T-helper 2 cell treated with Interferon-gamma antibody and Interleukin-4, amounts not matched to agents 5 μg/mL and 100 μg/mL, for 36 hours (primary cell): ENCODE data around the gene EXOSC5.

Experiments
- DNase-seq: peaks from one replicate; pipeline ENCODE4 v3.0.0; 2021; ENCODE audit warnings: low spot score
- H3K27ac Mint-ChIP-seq: one replicate; pipeline ENCODE4 v1.8.0; 2021; ENCODE audit warnings: mild to moderate bottlenecking, mixed read lengths
- H3K27me3 Mint-ChIP-seq: one replicate; pipeline ENCODE4 v1.8.0; 2021; ENCODE audit warnings: low read depth, mixed read lengths
- H3K36me3 Mint-ChIP-seq: one replicate; pipeline ENCODE4 v1.8.0; 2021; ENCODE audit warnings: low read depth, mixed read lengths
- H3K4me1 Mint-ChIP-seq: one replicate; pipeline ENCODE4 v1.8.0; 2021; ENCODE audit warnings: low read depth, mixed read lengths
- H3K4me3 Mint-ChIP-seq: one replicate; pipeline ENCODE4 v1.8.0; 2022; ENCODE audit warnings: mild to moderate bottlenecking, moderate library complexity, mixed read lengths
- H3K9me3 Mint-ChIP-seq: one replicate; pipeline ENCODE4 v1.8.0; 2021; ENCODE audit warnings: mixed read lengths

EXOSC5 gene

DNA sequence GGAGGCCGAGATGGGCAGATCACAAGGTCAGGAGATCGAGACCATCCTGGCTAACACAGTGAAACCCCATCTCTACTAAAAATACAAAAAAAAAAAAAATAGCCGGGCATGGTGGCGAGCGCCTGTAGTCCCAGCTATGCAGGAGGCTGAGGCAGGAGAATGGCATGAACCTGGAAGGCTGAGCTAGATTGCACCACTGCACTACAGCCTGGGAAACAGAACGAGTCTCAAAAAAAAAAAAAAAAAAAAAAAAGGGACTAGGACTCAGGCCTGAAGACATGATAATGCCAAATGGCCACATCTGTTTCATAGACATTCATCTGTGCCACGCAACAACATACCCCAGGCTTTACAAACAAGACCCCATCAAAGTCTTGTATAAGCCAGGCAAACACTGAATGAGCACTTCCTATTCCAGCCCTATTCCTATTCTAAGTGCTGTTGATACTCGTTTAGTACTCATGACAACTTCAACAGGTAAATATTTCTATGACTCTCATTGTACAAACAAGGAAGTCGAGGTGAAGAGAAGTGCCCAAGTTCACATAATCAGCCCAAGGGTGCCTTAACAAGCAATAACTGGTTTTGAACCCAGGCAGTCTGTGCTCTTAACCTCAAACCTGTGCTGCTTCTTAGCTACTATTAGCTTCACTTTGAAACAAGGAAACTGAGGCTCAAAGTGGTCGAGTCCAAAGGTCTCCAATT is 34.9 kb downstream of the EXOSC5 start:
- no peak for DNase-seq
- no peaks in the 10 kb centered on the region for H3K27me3 Mint-ChIP-seq
- H3K4me3 Mint-ChIP-seq = peak overlapping the region; percentile 95
- H3K36me3 Mint-ChIP-seq = peaks cover 10% of the 10 kb centered on the region
- peaks cover 36% of the 10 kb centered on the region for H3K4me1 Mint-ChIP-seq
- peak overlapping the region; percentile 98 for H3K27ac Mint-ChIP-seq
- H3K9me3 Mint-ChIP-seq = no peaks in the 10 kb centered on the region

DNA sequence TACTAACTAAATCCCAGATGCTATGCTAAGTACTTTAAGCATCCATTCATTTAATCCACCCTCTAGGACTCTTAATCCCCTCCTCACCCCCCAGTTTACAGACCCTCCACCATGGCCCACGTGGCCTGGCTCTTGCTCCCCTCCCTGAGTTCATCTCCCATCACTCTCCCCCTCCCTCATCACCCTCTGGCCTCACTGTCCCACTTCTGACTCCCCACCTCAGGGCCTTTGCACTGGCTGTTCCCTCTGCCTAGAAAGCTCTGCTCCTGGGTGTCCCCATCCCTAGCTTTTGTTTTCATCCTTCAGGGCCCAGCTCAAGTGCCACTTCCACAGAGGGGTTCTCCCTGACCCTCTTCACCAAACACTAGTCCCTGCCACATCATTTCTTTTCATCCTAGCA is 37.4 kb downstream of the EXOSC5 start:
- H3K4me3 Mint-ChIP-seq = no peak overlapping the region
- H3K27me3 Mint-ChIP-seq = no peaks in the 10 kb centered on the region
- peak overlapping the region; percentile 43 for H3K27ac Mint-ChIP-seq
- no peaks in the 10 kb centered on the region for H3K9me3 Mint-ChIP-seq
- peaks cover 51% of the 10 kb centered on the region for H3K4me1 Mint-ChIP-seq
- no peak for DNase-seq
- peaks cover 18% of the 10 kb centered on the region for H3K36me3 Mint-ChIP-seq

DNA sequence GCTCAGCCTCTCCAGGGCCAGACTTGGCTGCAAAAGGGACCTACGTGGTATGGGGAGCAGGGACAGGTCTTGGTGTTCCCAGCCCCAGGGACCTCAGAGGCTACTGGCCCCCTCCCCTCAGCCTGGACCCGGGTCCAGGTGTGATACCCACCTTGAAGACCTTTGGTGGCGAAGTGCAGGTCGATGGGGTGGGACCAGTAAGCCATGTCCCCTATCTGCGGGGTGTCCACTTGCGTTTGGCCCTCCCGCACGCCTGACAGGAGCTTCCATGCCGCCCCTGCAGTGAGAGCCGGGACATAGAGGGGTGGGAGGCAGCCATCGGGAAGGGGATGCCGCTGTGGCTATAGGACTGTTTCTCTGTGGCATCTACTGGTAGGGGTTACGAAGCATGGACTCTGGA is 39.4 kb downstream of the EXOSC5 start:
- Mint-ChIP-seq H3K27me3 (no peaks in the 10 kb centered on the region), H3K4me1 (peaks cover 40% of the 10 kb centered on the region), H3K9me3 (no peaks in the 10 kb centered on the region), H3K36me3 (peaks cover 19% of the 10 kb centered on the region), H3K4me3 (peak overlapping the region; percentile 18), H3K27ac (peak overlapping the region; percentile 79)
- DNase-seq = no peak

DNA sequence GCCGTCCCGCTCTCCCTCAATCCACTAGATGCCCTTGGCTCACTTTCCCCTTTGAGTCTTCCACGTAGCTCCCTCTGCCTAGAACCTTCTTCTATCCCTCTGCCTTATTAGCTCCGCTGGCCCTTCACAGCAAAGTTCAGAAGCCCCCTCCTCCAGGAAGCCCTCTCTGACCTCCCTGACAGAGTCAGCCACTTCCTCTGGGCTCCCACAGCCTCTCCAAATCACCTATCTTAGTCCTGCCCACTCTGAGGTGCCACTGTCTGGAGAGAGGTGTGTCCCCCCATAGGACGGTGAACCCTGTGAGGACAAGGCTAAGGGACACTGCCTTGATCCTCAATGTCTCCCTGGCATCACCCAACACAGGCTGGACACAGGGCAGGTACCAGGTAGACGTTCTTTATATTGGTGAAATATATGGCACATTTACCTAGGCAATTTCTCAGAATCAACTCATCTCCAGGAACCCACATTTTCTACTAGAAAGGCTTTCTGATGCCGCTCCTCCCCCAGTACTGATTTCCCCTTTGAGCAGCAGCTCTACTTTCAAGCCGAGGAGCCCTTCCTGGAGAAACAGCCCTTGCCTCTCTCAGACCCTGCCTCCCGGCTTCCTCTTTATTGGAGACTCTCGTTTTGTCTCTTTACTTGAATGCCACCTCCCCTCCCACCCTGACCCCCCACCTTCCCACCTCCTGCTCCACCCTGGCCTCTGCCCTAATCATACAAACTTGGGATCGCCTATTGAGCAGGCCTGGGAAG is 40.0 kb downstream of the EXOSC5 start:
- Mint-ChIP-seq H3K4me1 (peaks cover 36% of the 10 kb centered on the region), H3K4me3 (peak overlapping the region; percentile 77), H3K27me3 (no peaks in the 10 kb centered on the region), H3K27ac (peak overlapping the region; percentile 92), H3K9me3 (no peaks in the 10 kb centered on the region), H3K36me3 (peaks cover 22% of the 10 kb centered on the region)
- no peak for DNase-seq

DNA sequence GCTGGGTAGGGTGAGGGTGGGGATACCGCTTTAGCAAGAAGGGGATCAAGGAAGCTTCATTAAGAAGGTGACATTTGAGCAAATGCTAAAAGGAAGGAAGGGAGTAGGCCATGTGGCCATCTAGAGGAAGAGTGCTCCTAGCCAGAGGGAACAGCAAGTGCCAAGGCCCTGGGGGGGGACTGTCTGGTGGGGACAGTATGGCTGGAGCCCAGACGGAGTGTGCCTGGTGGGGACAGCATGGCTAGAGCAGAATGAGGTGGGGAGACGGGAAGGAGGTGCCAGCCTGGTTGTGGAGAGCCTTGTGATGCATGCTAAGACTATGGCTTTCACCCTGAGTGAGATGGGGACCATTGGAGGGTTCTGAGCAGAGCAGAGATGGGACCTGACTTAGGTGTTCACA is 41.4 kb downstream of the EXOSC5 start:
- Mint-ChIP-seq H3K9me3 (no peaks in the 10 kb centered on the region), H3K4me1 (peaks cover 38% of the 10 kb centered on the region), H3K27me3 (no peaks in the 10 kb centered on the region), H3K27ac (peak overlapping the region; percentile 59), H3K4me3 (peak overlapping the region; percentile 50), H3K36me3 (peaks cover 32% of the 10 kb centered on the region)
- no peak for DNase-seq

DNA sequence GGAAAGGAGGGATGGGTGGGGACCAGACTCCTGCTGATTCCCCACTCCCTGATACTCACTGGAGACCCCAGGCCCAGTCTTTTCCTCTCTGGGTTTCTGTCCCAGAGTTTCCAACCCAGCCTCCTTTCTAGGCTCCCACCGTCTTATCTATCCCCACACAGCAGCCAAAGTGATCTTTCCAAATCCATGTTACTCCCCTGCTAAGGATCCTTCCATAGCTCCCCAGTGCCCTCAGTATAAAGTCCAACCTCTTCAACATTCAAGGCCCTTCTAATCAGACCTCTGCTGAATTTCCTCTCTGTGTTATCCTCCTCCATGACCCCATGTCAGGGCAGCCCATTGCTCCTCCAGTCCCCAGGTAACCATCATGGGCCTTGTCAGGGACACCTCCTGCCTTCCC is 42.1 kb downstream of the EXOSC5 start:
- Mint-ChIP-seq H3K36me3 (peaks cover 36% of the 10 kb centered on the region), H3K27me3 (no peaks in the 10 kb centered on the region)

DNA sequence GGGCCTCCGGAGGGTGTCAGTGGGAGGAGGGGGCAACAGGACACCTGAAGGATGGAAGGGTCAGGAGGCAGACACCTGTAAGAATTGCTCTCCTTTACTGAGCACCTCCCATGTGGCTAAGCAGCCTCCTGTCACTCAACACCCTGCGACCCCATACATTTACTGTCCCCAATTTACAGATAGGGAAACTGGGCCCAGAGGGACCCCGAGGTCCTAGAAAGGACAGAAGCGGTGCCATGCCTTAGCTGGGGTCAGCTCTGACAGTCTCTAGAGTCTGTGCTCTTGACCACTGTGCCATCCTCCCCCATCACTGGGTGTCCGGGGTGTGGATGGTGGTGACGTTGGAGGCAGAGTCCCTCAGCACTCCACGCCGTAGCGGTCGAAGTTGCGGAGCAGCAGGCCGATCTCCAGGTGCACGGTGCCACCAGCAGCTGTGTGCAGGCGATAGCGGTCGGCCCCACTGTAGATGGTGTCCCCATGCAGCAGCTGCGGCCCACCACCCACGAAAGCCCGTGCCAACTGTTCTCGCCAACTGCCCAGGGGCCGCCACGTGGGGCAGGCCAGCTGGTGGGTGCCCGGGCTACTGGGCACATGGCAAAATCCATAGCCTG is 42.7 kb downstream of the EXOSC5 start:
- no peaks in the 10 kb centered on the region for H3K27me3 Mint-ChIP-seq
- H3K4me3 Mint-ChIP-seq = peak overlapping the region; percentile 78
- peaks cover 39% of the 10 kb centered on the region for H3K36me3 Mint-ChIP-seq
- H3K9me3 Mint-ChIP-seq = no peaks in the 10 kb centered on the region
- no peak for DNase-seq
- H3K4me1 Mint-ChIP-seq = peaks cover 46% of the 10 kb centered on the region
- peak overlapping the region; percentile 90 for H3K27ac Mint-ChIP-seq

More for the DNA sequence above, 42.1 kb downstream of the EXOSC5 start:
- Mint-ChIP-seq H3K4me1 (peaks cover 40% of the 10 kb centered on the region), H3K9me3 (no peaks in the 10 kb centered on the region), H3K27ac (peak overlapping the region; percentile 59), H3K4me3 (peak overlapping the region; percentile 52)
- DNase-seq = no peak

DNA sequence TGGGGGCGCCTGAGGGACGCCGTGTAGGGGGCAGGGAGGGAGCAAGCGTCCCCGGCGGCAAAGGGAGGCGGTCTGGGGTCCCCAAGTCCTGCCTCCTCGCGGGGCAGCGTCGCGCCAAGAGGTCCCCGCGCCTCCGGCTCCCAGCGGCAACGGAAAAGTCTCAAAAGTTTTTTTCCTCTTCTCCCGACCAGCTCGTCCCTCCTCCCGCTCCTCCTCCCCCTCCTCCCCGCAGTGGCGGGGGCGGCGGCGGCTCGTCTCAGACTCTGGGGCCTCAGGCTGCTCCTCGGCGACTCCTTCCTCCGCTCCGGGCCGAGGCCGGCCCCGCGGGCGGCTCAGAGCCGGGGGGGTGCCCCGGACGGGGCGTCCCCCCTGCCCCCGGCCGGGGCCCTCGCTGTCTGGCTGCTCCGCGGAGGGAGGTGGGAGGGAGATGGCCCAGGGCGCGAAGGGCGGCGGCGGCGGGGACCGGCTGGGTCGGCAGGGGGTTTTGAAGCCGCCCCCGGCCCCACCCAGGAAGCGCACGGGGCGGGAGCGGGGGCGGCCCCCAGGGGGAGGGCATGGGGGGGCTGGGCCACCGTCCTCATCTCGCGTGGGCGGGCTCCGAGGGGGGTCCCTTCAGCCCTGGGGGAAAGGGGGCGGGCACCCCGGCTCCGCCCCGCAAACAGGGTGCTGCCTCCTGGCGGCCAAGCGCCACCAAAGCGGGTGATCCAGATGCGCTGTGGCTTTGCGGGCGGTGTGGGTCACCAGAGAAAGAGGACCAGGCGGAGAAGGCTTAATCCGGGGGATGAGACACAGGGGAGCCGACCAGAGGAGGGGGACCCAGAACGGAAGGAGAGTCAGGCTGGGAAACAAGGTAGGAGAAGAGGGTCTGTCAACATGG is 43.5 kb downstream of the EXOSC5 start, which contains the start of gene TGFB1:
TGFB1 (minus strand) TSS at position 457 of the 877 bp plus-strand sequence. CDS start 878 bp downstream, outside the sequence.
- peak; percentile 90 for DNase-seq
- peaks cover 54% of the 10 kb centered on the region for H3K4me1 Mint-ChIP-seq
- peaks cover 45% of the 10 kb centered on the region for H3K36me3 Mint-ChIP-seq
- peak within 1 kb of the TSS; percentile 92 for H3K4me3 Mint-ChIP-seq
- no peaks in the 10 kb centered on the region for H3K27me3 Mint-ChIP-seq
- peak within 1 kb of the TSS; percentile 93 for H3K27ac Mint-ChIP-seq
- H3K9me3 Mint-ChIP-seq = peaks cover 4% of the 10 kb centered on the region

DNA sequence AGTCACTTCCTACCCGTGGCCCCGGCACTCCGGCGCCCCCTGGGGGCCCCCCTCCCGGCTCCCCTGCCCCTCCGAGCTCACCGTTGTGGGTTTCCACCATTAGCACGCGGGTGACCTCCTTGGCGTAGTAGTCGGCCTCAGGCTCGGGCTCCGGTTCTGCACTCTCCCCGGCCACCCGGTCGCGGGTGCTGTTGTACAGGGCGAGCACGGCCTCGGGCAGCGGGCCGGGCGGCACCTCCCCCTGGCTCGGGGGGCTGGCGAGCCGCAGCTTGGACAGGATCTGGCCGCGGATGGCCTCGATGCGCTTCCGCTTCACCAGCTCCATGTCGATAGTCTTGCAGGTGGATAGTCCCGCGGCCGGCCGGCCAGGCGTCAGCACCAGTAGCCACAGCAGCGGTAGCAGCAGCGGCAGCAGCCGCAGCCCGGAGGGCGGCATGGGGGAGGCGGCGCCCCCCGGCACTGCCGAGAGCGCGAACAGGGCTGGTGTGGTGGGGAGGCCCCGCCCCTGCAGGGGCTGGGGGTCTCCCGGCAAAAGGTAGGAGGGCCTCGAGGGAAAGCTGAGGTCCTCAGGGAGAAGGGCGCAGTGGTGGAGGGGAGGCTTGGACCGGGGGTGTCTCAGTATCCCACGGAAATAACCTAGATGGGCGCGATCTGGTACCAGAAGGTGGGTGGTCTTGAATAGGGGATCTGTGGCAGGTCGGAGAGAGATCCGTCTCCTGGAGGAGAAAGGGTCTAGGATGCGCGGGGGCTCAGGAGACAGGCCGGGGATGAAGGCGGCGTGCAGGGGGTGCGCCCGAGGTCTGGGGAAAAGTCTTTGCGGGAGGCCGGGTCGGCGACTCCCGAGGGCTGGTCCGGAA is 44.3 kb downstream of the EXOSC5 start:
- H3K27me3 Mint-ChIP-seq = no peaks in the 10 kb centered on the region
- H3K9me3 Mint-ChIP-seq = peaks cover 8% of the 10 kb centered on the region
- peak overlapping the region; percentile 92 for H3K4me3 Mint-ChIP-seq
- peak; percentile 79 for DNase-seq
- peaks cover 51% of the 10 kb centered on the region for H3K36me3 Mint-ChIP-seq
- peak overlapping the region; percentile 96 for H3K27ac Mint-ChIP-seq
- peaks cover 52% of the 10 kb centered on the region for H3K4me1 Mint-ChIP-seq

DNA sequence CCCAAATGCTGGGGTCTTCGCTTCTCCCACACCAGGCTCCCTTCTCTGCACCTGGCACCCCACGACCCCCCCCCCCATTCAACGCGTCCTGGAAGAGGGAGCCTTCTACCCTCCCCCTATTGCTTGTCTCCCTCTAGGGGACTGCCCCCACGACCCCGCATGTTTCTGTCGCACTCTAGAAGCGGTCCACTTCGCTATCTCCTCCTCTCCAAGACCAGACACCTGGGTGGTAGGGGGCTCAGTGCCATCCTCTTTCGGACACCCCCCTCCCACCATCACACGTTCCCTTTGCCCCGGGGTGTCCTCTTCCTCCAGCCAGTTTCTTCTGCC is 44.9 kb downstream of the EXOSC5 start:
- Mint-ChIP-seq H3K4me1 (peaks cover 46% of the 10 kb centered on the region), H3K36me3 (peaks cover 52% of the 10 kb centered on the region), H3K27ac (peak overlapping the region; percentile 96), H3K4me3 (peak overlapping the region; percentile 92), H3K9me3 (peaks cover 8% of the 10 kb centered on the region), H3K27me3 (no peaks in the 10 kb centered on the region)
- DNase-seq = no peak

DNA sequence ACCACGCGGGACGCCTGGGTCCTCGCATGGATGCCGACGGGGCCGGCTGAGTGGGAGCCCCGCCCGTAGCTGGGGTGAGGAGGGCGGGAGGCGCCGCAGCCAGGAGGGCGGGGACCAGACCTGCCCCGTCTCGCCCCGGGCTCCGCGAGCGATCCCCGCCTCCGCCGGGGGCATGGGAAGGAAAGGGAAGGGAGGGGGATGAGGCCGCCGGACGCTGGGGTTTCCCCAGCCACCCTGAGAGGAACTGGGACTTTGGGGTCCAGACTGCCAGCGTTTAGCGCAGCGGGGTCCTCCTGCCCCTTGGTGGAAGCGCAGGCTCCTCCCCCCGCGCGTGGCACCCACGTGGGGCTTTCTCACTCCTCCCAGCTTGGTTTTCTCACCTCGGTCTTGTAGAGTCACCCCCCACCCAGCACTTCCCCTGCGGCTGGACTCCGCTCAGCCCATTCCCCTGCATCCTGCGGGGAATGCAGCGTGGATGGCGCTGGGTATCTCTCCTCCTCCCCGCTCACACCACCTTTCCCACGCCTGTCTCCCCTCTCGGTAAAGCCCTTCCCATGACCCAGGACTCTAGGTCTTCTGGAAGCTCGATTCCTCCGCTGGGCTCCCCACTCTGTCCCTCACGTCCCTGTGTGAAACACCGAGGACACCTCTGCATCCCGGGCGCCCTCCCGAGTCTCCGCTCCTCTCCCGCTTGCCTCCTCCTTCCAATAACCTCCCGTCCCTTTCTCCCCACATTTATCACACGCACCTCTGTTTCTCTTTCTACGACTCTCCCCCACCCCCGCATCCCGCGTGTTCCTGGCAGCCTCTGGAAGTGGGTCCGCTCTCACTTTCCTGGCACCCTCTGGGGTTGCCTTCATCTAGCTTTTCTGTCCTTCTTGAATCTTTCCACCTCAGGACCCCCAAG is 45.6 kb downstream of the EXOSC5 start:
- peak overlapping the region; percentile 92 for H3K4me3 Mint-ChIP-seq
- H3K27ac Mint-ChIP-seq = peak overlapping the region; percentile 96
- H3K4me1 Mint-ChIP-seq = peaks cover 40% of the 10 kb centered on the region
- H3K36me3 Mint-ChIP-seq = peaks cover 49% of the 10 kb centered on the region
- no peaks in the 10 kb centered on the region for H3K27me3 Mint-ChIP-seq
- DNase-seq = peak; percentile 80
- peaks cover 8% of the 10 kb centered on the region for H3K9me3 Mint-ChIP-seq

DNA sequence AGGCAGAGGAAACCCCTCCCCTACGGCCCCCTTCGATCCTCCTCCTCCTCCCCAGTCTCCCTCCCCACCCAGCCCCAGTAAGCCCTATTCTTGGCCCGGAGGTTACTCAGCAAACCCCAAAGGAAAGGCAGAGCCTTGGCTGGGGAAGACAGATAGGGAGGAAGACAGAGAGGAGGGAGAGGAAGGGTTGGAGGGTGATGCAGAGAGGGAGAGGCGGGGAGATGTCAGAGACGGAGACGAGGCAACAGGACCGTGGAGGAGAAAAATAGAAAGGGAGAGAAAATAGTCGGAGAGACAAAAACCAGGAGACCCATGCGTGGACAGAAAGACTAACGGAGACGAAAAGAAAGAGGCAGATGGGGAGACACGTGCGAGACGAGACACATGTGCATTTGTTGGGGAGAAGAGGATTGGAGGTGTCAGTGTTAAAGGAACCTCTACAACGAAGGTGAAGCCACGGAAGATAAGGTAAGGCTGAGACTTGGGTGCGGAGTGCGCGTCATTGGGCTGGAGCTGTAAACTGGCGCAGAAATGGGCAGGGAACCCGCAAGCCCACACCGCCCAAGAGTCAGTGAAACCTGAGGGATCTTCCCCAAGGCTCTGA is 46.3 kb downstream of the EXOSC5 start:
- no peak for DNase-seq

More for the DNA sequence above, 46.3 kb downstream of the EXOSC5 start:
- no peaks in the 10 kb centered on the region for H3K27me3 Mint-ChIP-seq
- H3K9me3 Mint-ChIP-seq = peaks cover 8% of the 10 kb centered on the region
- peak overlapping the region; percentile 96 for H3K27ac Mint-ChIP-seq
- peaks cover 55% of the 10 kb centered on the region for H3K36me3 Mint-ChIP-seq
- H3K4me1 Mint-ChIP-seq = peaks cover 35% of the 10 kb centered on the region
- H3K4me3 Mint-ChIP-seq = peak overlapping the region; percentile 92
